Mammary epithelial cell (primary cell): ENCODE measurements around the gene HERC4.

ENCODE experiments used
- CTCF ChIP-seq, 2 donors: IDR thresholded peaks in 1 of 2; conservative IDR thresholded peaks in 1 of 2; 2 replicates each; pipeline ENCODE4 v1.5.1; 2011 to 2012; ENCODE audit warnings: inconsistent platforms in 2 of 2, low read length in 2 of 2, mild to moderate bottlenecking in 2 of 2, control low read depth in 1 of 2, low read depth in 1 of 2; ENCODE audit not compliant: insufficient read depth in 1 of 2; ENCODE audit errors: extremely low read depth in 1 of 2
- EZH2 ChIP-seq: IDR thresholded peaks from 2 replicates; pipeline ENCODE4 v1.6.1; 2012; ENCODE audit warnings: low read length, inconsistent platforms, borderline replicate concordance

GRCh38 chr10:68046642-68047041, 28.4 kb downstream of the HERC4 start:
- TF ChIP-seq EZH2 (no peak), CTCF (conservative IDR thresholded peaks at IDR 0.05 in 1 of 2, IDR thresholded peaks at IDR 0.05 in 1 of 2; ENCODE audit: extremely low read depth in 1 of 2, insufficient read depth in 1 of 2, low read depth in 1 of 2, low read length in 2 of 2) (no peak)
